Measurements from ENCODE around the gene TAF3.

DNA sequence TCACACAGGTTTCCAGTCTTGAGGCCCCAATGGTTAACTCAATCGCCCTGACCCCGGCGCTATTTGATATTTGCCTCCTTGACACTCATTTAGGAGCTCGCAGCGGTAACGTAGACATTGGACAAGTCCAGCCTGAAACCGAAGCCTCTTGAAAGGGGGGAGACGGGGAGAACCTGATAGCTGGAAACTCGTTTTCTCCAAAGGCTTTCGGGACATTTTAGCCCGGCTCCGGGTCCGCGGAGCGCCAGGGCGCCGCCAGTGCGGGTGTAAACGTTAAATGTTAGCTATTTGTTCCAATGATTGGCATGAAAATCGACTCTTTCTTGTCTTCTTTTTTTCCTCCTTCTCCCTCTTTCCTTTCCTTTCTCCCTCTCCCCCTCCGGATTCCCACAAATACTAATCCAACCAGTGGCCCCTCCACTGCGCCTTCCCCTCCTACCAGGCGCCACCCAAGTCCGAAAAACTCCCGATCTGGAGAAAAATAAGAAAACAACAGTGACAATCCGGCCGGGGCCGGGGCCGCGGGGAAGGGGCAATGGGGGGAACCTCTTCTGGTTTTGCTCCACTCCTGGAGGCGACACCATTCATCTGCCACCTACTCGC is 219.0 kb downstream of the TAF3 start:
- TF ChIP-seq CTCF (optimal IDR thresholded peaks at IDR 0.05 in 1 of 3, IDR thresholded peaks at IDR 0.05 in 1 of 3, conservative IDR thresholded peaks at IDR 0.05 in 1 of 3; ENCODE audit: extremely low read depth in 1 of 3, insufficient read depth in 2 of 3, low read length in 3 of 3) (no peak), EZH2 (IDR thresholded peaks at IDR 0.05; ENCODE audit: low read length) (peak; percentile 89)

All from keratinocyte (primary cell).